GM21367 (cell line): Measurements from ENCODE around the gene NXPH3.
"Not testable (repeated sequence)": the region's sequence is repeated elsewhere in the genome, so short reads cannot be mapped to it uniquely, and the experiment has no call there.

ENCODE experiments used
- ATAC-seq: cut with Tn5 transposase; IDR thresholded peaks from one replicate; pipeline ENCODE4 v1.9.1; 2021; ENCODE audit not compliant: unreplicated experiment

The NXPH3 gene

GRCh38 chr17:49575679-49576087 lies at the start of gene NXPH3:
NXPH3 (plus strand) TSS chr17:49575871; CDS start chr17:49576220, 349 bp downstream.
- ATAC-seq: no peak

DNA sequence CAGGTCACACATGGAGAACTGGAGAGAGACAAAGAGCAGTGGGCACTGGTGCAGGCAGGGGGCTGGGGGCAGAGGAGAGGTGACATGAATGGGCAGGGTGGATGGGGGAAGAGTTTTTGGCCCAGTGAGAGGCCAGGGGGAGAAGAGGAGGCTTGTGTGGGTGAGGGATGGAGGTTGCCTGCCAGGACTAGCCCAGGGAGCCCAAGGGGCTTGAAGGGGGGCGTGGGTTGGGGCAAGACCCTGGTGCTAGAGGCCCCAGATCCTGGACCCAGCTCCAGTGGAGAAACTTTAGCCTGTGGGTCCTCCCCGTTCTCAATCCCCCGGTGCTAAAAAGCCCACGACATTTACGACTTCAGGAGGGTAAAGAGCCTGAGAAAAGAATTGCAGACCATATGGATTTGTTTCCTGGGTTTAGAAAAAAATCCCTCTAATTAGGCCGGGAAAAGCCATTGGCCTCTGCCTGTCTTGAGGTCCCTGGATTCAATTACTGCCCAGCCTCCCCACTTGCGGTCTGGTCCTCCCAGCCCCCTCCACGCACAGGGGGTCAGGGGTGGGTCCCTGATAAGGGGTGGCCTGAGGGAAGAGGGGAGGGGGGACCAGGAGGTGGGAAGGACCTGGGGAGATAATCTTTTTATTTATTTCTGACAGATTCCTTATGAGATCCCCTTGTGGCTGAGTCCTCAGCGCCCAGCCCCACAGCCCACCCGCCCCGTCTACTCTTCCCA lies 47.6 kb upstream of the NXPH3 start:
- ATAC-seq: no peak

GRCh38 chr17:49528966-49529365 lies 46.7 kb upstream of the NXPH3 start:
- no peak for ATAC-seq

GRCh38 chr17:49530118-49530517 lies 45.6 kb upstream of the NXPH3 start:
- no peak for ATAC-seq

- no peak for ATAC-seq
Observed at GRCh38 chr17:49543860-49544259, 31.8 kb upstream of the NXPH3 start.

DNA sequence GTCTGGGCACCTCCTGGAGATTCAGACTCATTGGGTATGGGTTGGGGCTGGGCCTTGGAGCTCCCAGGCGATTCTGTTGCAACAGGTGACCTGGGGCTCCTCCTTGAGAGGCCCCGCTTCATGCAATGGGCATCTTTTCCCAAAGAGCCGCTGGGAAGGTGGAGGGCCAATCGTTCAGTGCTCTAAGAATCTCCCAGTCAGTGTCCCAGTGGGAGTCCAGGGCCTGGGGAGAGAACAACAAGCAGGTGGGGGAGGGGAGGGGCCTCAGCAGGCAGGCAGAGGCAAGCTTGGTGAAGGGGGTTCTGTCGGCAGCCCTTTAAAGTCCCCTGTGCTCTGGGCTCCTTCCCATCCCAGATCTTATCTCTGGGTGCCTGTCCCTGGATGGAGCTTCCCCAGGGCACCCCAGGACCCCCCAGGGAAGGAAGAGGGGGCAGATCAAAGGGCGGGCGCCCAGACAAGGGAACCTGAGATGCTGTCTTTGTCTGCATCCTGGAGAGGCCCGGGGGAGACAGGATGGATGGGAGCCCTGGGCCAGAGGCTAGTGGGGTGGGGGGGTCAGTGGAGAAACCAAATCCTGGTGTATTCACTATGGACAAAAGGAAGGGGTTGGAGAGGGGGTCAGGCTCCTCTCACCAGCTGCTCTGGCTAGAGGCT lies 30.5 kb upstream of the NXPH3 start:
- ATAC-seq: no peak

- no peak for ATAC-seq
Observed at GRCh38 chr17:49545806-49546545, 29.7 kb upstream of the NXPH3 start.

DNA sequence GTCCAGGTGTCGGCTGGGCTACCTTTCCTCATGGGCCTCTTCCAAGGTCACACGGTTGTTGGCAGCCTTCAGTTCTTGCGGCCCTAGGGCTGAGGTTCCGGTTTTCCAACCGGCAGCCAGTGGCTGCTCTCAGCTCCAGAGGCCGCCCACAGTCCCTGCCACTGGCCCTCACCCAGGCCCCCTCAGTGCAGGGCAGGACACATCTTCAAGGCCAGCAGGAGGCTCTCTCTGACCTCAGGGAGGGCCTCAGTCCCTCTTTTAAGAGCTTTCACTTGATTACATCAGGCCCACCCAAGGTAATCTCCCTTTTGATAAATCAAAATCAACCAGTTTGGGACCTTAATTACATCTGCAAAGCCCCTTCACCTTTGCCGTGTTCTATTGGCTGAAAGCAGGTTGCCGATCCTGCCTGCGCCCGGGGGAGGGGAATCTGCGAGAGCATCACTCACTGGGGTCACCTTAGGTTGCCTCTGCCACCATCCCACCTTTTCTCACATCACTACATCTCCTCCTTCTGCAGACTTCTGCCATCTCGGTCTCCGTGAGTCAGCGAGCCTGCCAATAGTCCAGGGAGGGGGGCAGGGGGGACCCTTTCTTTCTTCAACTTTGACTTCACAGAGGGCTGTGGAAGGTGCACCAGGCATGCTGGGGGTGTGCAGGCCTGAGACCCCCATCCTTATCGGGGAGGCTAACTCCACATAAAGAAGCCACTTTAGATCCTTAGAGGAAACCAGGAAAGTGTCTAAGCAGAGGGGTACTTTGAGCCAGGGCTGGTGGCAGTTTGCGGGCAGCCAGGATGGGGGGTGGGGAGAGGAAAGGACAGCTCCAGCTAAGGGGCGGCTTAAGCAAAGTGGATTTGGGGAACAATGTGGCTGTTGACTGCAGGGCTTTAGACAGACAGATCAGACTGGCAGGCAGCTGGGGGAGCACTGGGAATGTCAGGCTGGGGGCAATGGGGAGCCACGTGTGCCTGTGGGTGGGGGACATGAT lies 28.8 kb upstream of the NXPH3 start:
- ATAC-seq: no peak

- ATAC-seq: no peak
Observed at GRCh38 chr17:49547566-49547965, 28.1 kb upstream of the NXPH3 start.

GRCh38 chr17:49548051-49548505 lies 27.6 kb upstream of the NXPH3 start:
- no peak for ATAC-seq

GRCh38 chr17:49548506-49549310 lies 27.0 kb upstream of the NXPH3 start:
- ATAC-seq: no peak

DNA sequence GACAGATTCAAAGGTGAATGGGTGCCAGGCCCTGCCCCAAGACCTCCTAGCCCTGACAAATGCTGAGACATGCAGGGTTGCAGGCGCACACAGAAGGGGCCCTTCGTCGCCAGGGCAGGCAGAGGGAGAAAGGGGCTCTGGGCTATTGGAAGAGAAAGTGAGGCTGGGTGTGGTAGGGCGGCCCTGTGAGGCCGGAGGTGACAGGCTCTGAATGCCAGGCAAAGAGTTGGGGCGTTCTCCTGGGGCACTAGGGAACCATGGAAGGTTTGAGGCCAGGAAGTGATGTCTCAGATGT lies 26.4 kb upstream of the NXPH3 start:
- no peak for ATAC-seq

- no peak for ATAC-seq
Observed at GRCh38 chr17:49549691-49550678, 25.7 kb upstream of the NXPH3 start.

- not testable (repeated sequence) for ATAC-seq
Observed at GRCh38 chr17:49550764-49551163, 24.9 kb upstream of the NXPH3 start.

- ATAC-seq: no peak
Observed at GRCh38 chr17:49551221-49552069, 24.2 kb upstream of the NXPH3 start.

DNA sequence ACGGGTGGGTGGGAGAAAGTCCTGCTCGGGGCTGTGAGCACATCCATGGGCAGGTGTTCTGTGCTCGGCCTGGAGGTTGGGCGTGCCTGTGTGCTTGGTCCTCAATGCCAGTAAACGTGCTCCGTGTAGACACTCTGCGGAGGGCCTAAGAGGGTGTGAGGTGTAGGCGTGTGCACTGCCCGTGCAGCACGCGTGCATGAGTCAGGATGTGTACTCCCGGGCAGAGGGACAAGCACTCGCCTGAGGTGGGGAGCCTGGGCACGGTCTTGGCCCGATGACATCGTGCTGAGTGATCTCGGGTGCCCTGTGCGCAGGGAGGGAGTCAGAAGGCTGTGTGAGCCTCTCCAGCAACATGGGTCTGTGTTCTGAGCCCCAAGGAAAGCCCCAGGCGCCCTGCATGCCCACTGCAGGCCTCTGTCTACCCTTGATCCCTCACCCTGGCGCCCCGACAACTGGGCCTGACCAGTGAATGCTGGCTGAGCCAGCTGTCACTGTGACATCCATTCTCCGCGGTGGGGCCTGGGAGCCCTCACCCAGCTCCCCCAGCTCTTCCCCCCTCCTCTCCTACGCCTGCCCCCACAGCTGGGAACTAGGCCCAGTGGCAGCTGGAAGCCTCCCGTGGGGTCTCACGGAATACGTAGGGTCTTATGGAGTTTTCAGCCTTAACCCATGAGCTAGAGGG lies 23.5 kb upstream of the NXPH3 start:
- no peak for ATAC-seq

DNA sequence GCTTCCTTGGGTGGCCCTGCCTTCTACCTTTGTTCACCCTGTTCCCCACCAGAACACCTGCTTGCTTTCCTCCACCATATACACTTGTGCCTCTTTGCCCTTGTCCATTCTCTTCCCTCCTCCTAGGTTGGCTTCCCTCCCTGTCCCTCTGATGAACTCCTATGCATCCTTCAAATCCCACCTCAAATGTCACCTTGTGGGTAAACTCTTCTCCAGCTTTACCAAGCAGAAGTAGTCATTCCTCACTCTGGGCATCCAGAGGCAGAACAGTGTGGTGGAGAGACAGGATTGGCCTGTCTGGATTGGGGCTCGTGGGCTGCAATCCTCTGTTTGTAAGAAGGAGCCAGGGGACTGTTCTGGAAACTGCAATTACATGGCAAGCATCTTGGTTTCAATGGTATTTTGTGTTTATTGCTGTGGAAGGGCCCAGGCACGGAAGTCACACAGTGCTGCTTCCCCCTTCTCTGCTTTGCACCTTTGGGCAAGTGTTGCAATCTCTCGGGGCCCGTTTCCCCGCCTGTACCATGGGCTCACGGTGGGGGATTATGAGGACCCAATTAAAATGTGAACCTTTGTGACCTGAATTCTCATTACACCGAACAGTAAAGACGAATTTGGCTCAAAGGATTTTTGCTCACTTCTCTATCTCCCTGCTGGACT lies 21.9 kb upstream of the NXPH3 start:
- ATAC-seq: no peak
